OCI-LY7 (cell line): ENCODE measurements around the gene EGFLAM.

Experiments used
- CTCF ChIP-seq: fragments of 200-600 bp; sonication (generic); conservative IDR thresholded peaks from 2 replicates; pipeline ENCODE4 v1.5.1; 2014; ENCODE audit warnings: mild to moderate bottlenecking, antibody characterized with exemption, low read length, moderate library complexity, mixed read lengths
- EZH2phosphoT487 ChIP-seq: fragments of 200-600 bp; sonication (generic); IDR thresholded peaks from 2 replicates; pipeline ENCODE4 v1.6.1; 2018; ENCODE audit warnings: low read depth, borderline replicate concordance, mild to moderate bottlenecking, mixed run types, antibody characterized with exemption, low read length, moderate library complexity, mixed read lengths

- TF ChIP-seq CTCF (no peak), EZH2phosphoT487 (no peak)
Observed at GRCh38 chr5:38426986-38427950, 168.9 kb downstream of the EGFLAM start.
